ENCODE measurements around the gene IKBIP.

GRCh38 chr12:98637068-98637467 lies 7.5 kb downstream of the IKBIP start:
- no peak for TF ChIP-seq POLR2A (IDR thresholded peaks at IDR 0.05)
- TF ChIP-seq, protein P1, sequence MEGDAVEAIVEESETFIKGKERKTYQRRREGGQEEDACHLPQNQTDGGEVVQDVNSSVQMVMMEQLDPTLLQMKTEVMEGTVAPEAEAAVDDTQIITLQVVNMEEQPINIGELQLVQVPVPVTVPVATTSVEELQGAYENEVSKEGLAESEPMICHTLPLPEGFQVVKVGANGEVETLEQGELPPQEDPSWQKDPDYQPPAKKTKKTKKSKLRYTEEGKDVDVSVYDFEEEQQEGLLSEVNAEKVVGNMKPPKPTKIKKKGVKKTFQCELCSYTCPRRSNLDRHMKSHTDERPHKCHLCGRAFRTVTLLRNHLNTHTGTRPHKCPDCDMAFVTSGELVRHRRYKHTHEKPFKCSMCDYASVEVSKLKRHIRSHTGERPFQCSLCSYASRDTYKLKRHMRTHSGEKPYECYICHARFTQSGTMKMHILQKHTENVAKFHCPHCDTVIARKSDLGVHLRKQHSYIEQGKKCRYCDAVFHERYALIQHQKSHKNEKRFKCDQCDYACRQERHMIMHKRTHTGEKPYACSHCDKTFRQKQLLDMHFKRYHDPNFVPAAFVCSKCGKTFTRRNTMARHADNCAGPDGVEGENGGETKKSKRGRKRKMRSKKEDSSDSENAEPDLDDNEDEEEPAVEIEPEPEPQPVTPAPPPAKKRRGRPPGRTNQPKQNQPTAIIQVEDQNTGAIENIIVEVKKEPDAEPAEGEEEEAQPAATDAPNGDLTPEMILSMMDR (IDR thresholded peaks at IDR 0.05 in 8 of 11, conservative IDR thresholded peaks at IDR 0.05 in 3 of 11): no peak
